ENCODE measurements around the gene ZNF438.
"Not testable (repeated sequence)": the region's sequence is repeated elsewhere in the genome, so short reads cannot be mapped to it uniquely, and the experiment has no call there.

The ZNF438 gene, protein sequence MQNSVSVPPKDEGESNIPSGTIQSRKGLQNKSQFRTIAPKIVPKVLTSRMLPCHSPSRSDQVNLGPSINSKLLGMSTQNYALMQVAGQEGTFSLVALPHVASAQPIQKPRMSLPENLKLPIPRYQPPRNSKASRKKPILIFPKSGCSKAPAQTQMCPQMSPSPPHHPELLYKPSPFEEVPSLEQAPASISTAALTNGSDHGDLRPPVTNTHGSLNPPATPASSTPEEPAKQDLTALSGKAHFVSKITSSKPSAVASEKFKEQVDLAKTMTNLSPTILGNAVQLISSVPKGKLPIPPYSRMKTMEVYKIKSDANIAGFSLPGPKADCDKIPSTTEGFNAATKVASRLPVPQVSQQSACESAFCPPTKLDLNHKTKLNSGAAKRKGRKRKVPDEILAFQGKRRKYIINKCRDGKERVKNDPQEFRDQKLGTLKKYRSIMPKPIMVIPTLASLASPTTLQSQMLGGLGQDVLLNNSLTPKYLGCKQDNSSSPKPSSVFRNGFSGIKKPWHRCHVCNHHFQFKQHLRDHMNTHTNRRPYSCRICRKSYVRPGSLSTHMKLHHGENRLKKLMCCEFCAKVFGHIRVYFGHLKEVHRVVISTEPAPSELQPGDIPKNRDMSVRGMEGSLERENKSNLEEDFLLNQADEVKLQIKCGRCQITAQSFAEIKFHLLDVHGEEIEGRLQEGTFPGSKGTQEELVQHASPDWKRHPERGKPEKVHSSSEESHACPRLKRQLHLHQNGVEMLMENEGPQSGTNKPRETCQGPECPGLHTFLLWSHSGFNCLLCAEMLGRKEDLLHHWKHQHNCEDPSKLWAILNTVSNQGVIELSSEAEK

DNA sequence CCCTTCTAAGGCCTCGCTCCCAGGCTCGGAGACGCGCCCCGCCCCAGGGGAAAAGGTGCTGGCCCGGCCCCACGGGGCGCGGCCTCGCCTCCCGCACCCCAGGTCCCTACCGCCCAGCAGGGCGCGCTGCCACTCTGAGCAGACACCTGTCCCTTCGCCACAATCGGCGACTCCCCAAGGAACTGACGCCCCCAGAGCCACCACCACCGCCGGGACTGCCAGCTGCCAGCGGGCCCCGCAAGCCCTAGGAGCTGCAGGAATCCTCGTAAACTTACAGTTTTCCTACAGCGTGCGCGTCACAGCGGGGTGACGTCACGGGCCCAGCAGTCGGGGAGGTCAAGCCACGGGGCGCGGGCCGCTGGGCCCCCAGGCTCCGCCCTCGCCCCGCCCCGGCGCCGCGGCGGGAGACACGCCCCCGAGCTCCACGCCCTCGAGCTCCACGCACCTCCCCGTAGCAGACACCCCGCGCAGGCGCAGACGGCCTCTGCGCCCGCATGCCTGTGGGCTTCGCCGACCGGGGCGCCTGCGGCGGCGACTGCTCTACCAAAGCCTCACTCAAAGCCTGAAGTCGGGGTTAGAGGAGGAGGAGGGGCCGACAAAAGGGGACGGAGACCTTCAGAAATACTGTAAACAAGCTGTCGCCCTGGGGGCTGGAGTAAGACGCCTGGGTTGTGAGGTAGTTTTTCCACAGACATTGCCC is at the start of gene ZNF438:
TSS of gene ZNF438 (minus strand) at position 308 of the 700 bp plus-strand sequence. CDS start 154,831 bp downstream, outside the sequence.
- DNase-seq (ENCODE audit: low spot score), result peak; percentile 97

DNA sequence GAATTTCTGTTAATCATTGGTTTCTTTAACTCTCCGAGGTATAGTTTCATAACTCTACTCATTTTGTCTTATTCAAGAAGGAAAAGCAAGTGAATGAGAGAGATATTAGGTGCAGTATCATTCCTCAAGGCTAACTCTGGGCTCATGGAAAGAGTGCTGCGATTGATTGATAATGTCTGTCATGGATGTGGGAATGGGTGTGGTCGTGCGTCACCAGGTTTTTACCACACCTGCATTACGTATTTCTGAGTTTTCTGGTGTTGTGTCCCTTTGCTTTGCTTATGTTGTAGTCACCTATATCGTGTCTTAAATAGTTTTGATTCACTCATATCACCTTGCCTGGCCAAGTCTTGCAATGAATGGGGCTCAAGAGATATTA is 44.9 kb upstream of the ZNF438 start:
- DNase-seq (ENCODE audit: low spot score), result no peak

DNA sequence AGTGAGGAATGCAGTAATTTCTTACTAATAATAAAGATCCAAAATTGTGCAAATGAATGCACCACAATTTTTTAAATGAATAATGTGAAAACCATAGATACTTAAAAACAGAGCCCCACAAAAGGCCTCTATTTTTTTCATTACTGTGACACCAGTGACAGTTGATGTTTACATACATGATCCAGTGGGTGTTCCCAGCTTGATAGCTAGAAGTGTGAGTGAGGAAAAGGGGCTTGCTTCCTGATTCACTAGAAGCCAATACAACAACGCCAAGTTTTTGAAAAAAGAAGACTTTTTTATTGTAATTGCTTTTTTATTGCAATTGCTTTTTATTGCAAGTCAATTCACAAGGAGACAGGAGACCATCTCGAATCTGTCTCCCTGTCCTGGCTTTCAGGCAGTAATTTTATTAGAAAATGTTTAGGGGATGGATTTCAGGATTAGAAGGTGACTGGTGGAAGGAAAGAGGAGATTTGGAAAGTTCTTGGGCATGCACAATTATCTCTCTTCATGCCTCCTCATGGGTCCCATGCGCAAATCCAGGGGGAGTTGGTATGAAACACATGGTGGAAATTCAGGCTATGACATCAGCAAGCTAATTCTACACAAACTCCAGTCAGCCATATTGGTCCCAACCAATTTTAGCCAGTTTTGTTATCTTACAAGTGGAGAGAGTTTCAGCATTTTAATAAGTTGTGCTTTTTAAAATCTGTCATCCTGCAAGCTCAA is 44.4 kb upstream of the ZNF438 start:
- DNase-seq (ENCODE audit: low spot score), result no peak

DNA sequence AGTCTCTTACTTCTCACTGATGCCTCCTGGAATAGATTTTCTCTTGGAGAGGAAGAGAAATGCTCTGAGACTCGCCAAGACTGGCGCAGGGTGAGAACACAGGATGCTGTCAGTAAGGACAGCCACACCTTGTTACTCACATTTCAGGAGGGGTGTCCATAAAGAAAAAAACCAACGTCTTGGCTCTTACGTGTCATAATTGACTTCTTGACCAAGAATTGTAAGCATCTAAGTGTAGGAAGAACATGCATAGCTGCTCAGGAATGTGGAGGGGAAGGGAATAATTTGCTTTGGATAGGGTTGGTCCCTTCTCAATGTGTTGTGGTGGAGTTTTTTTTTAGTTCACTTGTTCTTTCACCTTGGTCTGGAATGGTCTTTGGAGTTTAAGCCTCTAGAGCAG is 43.8 kb upstream of the ZNF438 start:
- DNase-seq (ENCODE audit: low spot score), result peak; percentile 87

DNA sequence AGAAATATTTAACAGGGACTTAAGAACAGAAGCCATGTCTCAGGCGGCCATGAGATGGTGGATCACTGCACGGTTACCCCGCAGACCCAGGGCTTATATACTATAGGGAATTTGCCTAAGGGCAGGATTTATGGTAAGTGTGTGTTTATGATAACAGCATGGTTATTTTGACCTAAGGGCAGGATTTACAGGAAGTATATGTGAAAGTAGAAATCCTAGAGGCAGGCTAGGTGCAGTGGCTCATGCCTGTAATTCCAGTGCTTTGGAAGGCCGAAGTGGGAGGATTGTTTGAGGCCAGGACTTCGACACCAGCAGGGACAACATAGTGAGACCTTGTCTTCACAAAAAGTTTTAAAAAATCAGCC is 43.0 kb upstream of the ZNF438 start:
- DNase-seq (ENCODE audit: low spot score), result no peak

DNA sequence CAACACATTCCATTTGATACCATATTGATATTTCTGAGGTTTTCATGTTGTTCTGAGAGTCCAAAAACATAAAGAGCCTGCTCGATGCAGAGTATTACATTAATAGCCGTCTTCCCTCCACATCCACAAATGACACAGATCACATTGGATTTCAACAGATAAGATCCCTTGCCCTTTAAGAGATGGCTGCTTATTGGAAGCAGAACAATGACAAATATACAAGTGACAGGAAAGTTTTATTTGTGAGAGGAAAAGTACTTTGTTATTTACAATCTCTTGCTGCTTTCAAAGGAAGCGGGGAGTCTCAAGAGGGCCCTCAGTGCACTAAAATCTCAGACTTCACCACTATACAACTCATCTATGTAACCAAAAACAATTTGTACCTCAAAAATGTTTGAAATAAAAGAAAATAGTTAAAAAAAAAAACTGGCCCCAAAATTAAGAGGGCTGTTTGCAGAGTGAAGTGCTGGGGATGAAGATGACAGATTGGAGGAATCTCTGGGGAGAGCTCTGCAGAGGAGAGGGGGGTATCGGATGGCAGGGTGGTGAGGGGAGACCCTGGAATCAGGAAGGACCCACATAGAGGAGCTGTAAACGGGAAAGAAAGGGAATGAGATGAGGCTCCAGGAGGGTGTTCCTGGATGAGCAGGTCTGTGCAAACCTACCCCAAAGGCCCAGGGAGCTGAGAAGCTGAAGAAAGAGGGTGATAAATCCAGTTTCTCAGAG is 42.5 kb upstream of the ZNF438 start:
- DNase-seq (ENCODE audit: low spot score), result no peak

DNA sequence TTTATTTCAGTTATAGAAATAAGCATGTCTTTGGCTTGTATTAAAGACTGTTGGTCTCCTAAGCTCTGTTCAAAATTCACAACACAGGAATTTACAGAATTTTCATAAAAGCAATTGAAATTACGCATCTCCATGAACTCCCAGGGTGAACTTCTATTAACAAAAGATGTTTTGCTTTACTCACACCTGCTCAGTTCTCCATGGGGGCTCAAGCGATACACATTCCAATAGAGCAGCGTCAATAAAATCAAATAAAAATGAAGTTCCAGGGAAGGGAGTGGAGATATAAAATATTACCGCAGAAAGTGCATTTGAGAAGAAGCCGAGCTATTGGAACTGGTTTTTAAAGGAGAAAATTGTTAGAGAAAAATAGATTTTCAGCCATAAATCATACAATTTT is 41.5 kb upstream of the ZNF438 start:
- DNase-seq (ENCODE audit: low spot score), result no peak

DNA sequence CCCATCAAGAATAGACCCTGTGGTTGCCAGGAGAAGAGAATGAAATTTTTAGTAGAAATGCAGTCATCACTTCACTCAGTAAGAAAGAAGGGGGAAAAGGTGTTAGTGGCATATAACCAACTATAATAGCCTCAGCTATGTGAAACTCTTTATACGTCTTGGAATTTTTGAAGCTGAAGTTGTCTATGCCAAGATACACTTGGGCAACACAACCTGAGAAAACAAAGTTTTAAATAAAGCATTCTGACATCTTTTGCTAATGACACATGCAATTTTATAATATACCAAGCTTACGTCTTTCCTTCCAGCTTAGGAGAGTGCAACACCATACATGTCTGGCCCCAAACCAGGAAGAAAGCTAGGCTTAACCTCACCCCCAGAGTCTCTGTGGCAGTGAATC is 40.8 kb upstream of the ZNF438 start:
- no peak for DNase-seq (ENCODE audit: low spot score)

DNA sequence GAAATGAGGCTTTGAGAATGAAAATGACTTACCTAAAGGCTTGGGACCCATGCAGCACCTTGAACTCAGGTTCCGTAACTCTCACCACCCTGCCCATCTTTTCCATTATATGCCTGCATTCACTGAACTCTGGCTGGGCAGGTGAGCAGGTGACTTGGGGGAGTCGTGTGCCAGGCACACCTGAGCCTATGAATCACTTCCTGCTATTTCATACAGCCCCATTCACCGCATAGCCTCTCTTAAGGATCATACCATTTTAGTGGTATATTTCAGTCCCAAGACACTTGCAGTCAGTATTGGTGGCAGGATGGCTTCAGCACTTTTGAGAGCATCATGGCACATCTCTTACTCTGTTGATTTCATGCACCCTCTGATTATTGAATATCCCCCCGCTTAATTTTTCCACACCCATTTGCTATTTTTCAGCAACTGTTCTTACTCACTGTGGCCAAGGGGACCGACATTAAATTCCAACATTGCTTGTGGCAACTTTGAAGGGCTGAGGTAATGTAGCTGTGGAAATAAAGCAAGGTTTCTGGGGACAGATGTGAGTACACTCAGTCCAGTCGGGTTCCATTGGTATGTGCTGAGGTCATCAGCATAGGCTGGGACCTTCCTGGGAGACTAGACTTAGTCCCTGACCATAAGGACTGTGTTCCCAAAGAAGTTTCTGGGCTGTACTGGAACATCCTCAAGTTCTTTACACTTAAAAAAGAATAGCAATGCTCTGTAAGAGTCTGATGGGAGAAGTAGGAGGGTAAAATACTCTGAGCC is 39.8 kb upstream of the ZNF438 start:
- peak; percentile 76 for DNase-seq (ENCODE audit: low spot score)

DNA sequence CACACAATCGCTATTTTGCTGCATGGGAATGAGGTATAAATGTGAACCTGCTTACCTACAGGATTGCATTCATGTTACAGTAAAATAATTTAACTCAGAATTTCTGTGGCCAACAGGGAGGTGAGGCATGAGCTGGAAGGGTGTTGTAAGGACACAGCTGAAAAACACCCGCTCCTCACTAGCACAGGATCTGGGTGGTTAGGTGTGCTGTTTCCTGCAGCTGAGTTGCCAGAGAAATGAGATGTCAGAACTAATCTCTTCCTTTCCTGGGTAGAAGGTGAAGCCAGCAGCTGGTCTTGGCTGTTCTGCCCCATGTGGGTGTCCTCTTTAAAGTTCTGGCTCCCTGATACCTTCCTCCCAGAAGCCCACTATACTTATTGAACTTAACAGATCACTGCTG is 39.0 kb upstream of the ZNF438 start:
- DNase-seq (ENCODE audit: low spot score), result no peak

DNA sequence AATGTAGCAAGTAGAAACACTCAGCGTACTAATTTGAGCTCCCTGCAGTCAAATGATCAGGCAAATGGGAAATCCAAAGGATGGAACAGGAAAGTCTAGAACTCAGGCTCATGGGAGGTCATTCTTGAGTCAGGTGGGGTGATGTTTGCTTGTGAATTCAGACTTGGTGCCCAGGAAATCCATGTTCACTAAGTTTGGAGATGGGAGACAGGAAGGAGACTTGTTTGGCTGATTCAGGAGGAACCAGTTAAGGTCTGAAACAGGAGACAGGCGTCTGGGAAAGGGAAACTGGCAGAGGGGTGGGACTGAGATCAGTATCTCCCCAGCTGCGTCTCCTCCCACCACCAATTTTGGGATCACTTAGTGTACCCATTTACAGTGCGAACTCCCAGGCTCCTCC is 38.4 kb upstream of the ZNF438 start:
- DNase-seq (ENCODE audit: low spot score), result no peak

DNA sequence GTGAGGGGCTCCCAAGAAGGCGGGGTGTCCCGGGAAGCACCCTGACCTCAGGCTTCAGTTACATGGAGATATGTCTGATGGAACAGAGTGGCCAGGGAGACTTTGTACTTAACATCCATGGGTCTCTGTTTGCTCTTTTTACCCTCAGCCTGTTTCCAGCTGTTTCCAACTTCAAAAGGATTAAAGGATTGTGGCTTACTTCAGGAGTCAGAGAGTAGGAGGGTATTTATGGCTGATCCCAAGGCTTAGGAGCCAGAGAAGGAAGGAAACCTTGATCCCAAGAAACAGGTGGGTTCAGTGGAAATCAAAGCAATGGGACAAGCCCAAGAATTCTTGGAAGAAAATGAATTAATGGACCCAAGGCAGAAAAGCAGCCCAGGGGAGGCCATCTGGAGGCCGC is 37.7 kb upstream of the ZNF438 start:
- DNase-seq (ENCODE audit: low spot score), result no peak

DNA sequence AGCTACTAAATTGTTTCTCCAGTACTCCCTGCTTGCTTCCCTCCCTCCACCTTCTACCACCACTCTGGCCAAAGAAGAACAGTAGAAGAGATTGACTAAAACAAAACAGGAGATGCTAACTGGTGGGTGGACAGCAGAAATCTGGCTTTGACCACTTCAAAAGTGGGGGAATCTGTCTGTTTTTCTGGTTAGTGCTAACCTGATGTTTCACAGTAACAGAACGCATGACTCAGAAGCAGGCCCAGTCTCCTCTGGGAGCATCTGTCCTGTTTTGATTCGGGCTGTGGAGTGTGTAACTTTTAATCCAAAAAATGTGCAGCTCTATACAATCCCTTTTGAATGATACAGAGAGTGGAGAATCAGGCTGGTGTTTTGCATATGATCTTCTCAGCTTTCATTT is 32.7 kb upstream of the ZNF438 start:
- no peak for DNase-seq (ENCODE audit: low spot score)

DNA sequence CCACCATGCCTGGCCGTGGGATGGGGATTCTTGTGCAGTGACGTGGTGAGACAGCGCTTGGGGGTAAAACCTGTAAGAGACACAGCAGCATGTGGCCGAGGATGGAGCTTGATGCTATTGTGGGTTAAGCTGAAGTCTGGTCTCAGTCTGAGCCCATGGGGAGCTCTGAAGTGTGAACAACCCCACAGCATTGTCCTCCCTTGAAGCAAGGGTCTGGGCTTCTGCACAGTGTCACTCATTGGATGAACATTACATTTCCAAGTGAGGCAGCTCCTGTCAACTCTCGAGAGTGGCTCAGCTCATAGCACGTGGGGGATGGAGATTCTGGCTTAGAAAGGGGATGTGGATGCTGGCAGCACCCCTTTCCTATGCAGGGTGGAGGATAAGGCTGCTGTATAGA is 32.2 kb upstream of the ZNF438 start:
- DNase-seq (ENCODE audit: low spot score), result no peak

DNA sequence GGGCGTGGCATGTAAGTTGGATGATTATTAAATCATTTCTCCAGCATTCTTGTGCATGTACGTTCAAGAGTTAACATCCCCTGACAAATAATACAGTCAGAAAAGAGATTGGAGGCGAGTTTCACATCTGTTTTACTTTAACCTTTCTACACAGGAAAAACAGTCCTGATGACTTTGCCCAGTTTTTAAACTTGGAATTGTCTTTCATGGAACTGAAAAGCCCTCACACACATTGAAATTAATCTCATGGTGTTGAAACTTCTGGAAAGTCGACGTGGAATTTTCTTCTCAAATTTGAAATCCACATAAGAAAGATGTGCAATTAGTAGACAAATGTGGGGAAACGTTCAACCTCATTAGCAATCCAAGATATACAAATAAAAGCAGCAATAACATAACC is 31.2 kb upstream of the ZNF438 start:
- DNase-seq (ENCODE audit: low spot score), result no peak

DNA sequence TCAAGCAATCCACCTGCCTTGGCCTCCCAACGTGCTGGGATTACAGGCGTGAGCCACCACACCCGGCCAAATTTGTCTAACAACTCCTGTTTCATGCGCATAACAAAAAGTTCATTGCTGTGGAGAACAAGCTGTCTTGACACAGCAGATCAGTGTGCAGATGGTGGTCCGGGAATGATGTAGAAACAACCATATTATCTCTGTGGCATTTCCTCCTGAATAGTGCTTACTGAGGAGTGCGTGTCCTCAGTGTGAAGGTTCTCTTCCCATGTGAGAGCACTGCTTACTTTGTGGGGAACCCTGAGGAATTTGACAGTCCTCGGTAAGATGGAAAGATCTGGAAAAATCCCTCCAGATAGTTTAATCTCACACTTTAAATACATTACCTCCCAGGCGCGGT is 30.3 kb upstream of the ZNF438 start:
- no peak for DNase-seq (ENCODE audit: low spot score)

DNA sequence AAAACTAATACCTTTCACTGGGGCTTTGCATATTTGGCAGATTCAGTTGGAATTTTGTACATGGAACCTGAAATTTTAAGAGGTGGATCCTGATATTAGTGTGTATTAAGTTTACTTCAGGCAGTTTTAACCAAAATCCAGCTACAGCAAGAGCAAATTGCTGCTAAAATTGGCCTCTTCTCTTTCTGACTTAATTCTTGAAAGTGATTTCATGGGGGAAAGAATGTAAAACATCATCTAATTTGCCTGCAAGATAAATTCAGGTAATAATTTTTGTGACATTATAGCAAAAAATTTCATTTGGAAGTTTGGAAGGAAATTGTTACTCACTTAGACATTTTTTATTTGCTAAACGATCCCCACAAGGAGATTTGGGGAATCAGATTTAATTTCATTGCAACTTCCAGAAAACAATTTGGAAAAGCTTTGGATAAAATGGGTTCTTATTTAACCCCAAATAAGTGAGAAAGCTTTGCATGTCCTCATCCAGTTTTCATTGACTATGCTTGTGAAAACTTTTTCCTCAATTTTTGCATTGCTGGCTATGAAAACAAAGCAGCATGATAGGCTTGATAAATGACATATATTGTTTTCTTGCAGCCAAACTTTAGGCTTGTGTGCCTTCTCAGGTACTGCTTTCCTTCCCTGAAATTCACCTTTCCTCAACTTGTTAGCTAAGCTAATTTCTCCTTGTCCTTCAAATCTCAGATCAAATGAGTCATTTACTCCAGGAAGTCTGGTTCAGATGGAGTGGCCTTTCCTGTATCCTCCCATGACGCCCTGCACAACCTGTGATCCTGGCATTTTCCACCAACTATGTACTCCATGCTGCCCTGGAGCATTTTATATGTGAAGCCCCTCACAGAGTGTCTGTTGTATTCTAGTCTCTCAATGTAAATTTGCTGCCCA is 27.4 kb upstream of the ZNF438 start:
- peak; percentile 60 for DNase-seq (ENCODE audit: low spot score)

DNA sequence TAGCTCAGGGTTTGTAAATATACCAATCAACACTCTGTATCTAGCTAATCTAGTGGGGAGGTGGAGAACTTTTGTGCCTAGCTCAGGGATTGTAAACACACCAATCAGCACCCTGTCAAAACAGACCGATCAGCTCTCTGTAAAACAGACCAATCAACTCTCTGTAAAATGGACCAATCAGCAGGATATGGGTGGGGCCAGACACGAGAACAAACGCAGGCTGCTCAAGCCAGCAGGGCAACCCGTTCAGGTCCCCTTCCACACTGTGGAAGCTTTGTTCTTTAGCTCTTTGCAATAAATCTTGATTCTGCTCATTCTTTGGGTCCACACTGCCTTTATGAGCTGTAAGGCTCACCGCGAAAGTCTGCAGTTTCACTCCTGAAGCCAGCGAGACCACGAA is 25.0 kb upstream of the ZNF438 start:
- not testable (repeated sequence) for DNase-seq (ENCODE audit: low spot score)

DNA sequence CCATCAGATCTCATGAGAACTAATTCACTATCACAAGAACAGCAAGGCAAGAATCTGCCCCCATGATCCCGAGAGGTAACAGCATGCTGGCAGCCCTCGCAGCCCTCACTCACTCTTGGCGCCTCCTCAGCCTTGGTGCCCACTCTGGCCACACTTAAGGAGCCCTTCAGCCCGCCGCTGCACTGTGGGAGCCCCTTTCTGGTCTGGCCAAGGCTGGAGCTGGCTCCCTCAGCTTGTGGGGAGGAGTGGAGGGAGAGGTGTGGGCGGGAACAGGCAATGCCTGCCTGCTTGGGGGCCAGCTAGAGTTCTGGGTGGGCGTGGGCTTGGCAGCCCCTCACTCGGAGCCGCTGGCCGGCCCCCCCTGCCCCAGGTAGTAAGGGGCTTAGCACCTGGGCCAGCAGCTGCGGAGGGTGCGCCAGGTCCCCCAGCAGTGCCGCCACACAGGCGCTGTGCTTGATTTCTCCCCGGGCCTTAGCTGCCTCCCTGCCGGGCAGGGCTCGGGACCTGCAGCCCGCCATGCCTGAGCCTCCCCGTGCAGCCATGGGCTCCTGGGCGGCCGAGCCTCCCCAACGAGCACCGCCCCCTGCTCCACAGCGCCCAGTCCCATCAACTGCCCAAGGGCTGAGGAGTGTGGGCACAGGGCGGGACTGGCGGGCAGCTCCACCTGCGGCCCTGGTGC is 24.0 kb upstream of the ZNF438 start:
- no peak for DNase-seq (ENCODE audit: low spot score)

Measured in kidney tubule cell (primary cell).